Mucosa of descending colon (tissue), 3 donors: Measurements from ENCODE around the gene PHOSPHO1. TPM values are rescaled to one million over a fixed set of nuclear protein-coding genes. Genes with fewer than 3 reads are reported as not detected.
"Not testable (repeated sequence)": the region's sequence is repeated elsewhere in the genome, so short reads cannot be mapped to it uniquely, and the experiment has no call there.

Source experiments
- ATAC-seq: fragments of 200-7000 bp; cut with Tn5 transposase; one replicate; pipeline ENCODE4 v1.9.1; 2020; ENCODE audit warnings: mild to moderate bottlenecking, moderate library complexity
- DNase-seq, 3 donors: peaks; one replicate each; pipeline ENCODE4 v3.0.0-alpha.2; 2020
- H3K36me3 ChIP-seq: fragments of 200-600 bp; one replicate; pipeline ENCODE4 v1.8.0; 2021; ENCODE audit warnings: low read depth, mild to moderate bottlenecking
- H3K4me1 ChIP-seq: fragments of 200-600 bp; one replicate; pipeline ENCODE4 v1.8.0; 2021; ENCODE audit warnings: low read depth, mild to moderate bottlenecking
- H3K4me3 ChIP-seq: fragments of 200-600 bp; one replicate; pipeline ENCODE4 v1.8.0; 2021; ENCODE audit warnings: mild to moderate bottlenecking
- H3K9me3 ChIP-seq: fragments of 200-600 bp; one replicate; pipeline ENCODE4 v1.8.0; 2021; ENCODE audit warnings: mild to moderate bottlenecking
- CTCF ChIP-seq: fragments of 200-600 bp; IDR thresholded peaks from one replicate; pipeline ENCODE4 v1.8.0; 2022; ENCODE audit warnings: antibody characterized with exemption, mild to moderate bottlenecking
- intact Hi-C, 2 donors: fragments of 100-400 bp; cut with DNase I in 1 of 2; cut with micrococcal nuclease in 1 of 2; formaldehyde crosslinking; loops; one replicate each; pipeline versions ENCODE4 v1.11.0 to v1.11.1; 2022; cut with DNase I, micrococcal nuclease
- total RNA-seq, 3 donors: library from RNA; stranded (reverse); fragmentation: NEBNext Ultra II Directional in 2 of 3; extraction: Animal tissue kit (Norgen Biotek cat#: 25700) in 2 of 3; gene quantifications; one replicate each; pipeline versions ENCODE4 v1.2.1 to v1.2.4, GENCODE V29; 2021 to 2023
- donor health status: DM: no; HTN: no; CAD: no; lungs with moderate emphysema.
- donor health status: DM: no; HTN: no; CAD: no.
- donor health status: DM: no; HTN: yes; CAD: no.

Gene PHOSPHO1
- total RNA-seq, 3 donors from 2014 or later = 0.25 TPM; not detected in 2

- peaks cover 3% of the 10 kb centered on the region for H3K4me1 ChIP-seq
- intact Hi-C loops = no loop called here
- no peaks in the 10 kb centered on the region for H3K36me3 ChIP-seq
- TF ChIP-seq CTCF = no peak
- peak overlapping the region; percentile 52 for H3K4me3 ChIP-seq
- ATAC-seq = peak; percentile 82
- H3K9me3 ChIP-seq = no peaks in the 10 kb centered on the region
- peak; percentile 92 to 97 (median 95) for DNase-seq
These were observed 38.5 kb downstream of the PHOSPHO1 start for GRCh38 chr17:49191917-49192741.

- Histone ChIP-seq H3K36me3 (no peaks in the 10 kb centered on the region), H3K9me3 (no peaks in the 10 kb centered on the region), H3K4me1 (peaks cover 3% of the 10 kb centered on the region), H3K4me3 (peak overlapping the region; percentile 52)
- intact Hi-C loops = no loop called here
- TF ChIP-seq CTCF = no peak
- ATAC-seq = peak; percentile 26
- no peak for DNase-seq
These were observed 39.1 kb downstream of the PHOSPHO1 start for GRCh38 chr17:49191409-49191916.

DNA sequence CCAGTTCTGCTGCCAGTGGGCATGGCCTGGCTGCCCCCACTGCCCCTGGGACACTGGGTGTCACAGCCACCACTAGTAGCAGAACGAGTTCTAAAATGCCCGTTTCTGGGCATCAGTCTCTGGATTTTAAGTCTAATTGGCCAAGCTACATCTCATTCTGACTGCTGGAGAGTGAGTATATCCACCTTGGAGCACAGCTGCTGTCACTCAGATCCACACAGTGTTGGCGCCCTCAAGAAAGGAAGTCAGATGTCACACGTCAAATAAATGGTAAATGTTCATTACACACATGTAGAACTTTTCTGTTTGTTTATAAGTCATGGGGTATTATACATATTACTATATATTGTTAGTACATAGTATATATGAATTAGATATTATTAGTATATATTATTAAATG is 39.7 kb downstream of the PHOSPHO1 start:
- TF ChIP-seq CTCF = no peak

DNA sequence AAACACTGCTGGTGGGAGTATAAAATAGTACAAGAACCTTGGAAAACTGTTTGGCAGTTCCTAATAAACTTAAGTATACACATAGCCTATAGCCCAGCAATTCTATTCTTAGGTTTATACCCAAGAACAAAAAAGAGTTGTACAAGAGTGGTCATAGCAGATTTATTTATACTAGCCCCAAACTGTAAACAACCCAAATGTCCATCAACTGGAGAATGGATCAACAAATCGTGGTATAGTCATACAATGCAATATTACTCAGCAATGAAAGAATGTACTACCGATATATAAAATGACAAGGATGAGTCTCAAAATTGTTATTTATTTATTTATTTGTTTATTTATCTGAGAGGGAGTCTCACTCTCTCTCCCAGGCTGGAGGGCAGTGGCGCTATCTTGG is 43.3 kb downstream of the PHOSPHO1 start:
- Histone ChIP-seq H3K36me3 (no peaks in the 10 kb centered on the region), H3K4me3 (no peak overlapping the region), H3K4me1 (peaks cover 3% of the 10 kb centered on the region), H3K9me3 (peaks cover 12% of the 10 kb centered on the region)
- DNase-seq = no peak
- no peak for TF ChIP-seq CTCF
- no peak for ATAC-seq
- intact Hi-C loops = loop anchor here in 1 of 2 donors (10.0 kb wide), 1 partner anchor 48 kb away; the partner anchor contains the start of gene PHOSPHO1

More for the DNA sequence above, 39.7 kb downstream of the PHOSPHO1 start:
- H3K9me3 ChIP-seq = no peaks in the 10 kb centered on the region
- ATAC-seq (no peak), DNase-seq (no peak)
- no peaks in the 10 kb centered on the region for H3K36me3 ChIP-seq
- H3K4me3 ChIP-seq = no peak overlapping the region
- peaks cover 3% of the 10 kb centered on the region for H3K4me1 ChIP-seq
- intact Hi-C loops = no loop called here

DNA sequence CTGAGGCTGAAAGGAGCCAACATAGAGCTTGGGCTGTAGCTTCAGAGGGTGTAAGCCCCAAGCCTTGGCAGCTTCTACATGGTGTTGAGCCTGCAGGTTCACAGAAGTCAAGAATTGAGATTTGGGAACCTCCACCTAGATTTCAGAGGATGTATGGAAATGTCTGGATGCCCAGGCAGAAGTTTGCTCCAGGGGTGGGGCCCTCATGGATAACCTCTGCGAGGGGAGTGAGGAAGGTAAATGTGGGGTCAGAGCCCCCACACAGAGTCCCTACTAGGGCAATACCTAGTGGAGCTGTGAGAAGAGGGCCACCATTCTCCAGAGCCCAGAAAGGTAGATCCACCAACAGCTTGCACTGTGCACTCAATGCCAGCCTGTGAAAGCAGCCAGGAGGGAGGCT is 45.2 kb downstream of the PHOSPHO1 start:
- ATAC-seq, H3K4me1 ChIP-seq, H3K4me3 ChIP-seq, H3K36me3 ChIP-seq, DNase-seq: not testable (repeated sequence)
- H3K9me3 ChIP-seq = peaks cover 12% of the 10 kb centered on the region
- intact Hi-C loops = loop anchor here in 1 of 2 donors (10.0 kb wide), 1 partner anchor 49 kb away; the partner anchor contains the start of gene PHOSPHO1

GRCh38 chr17:49184522-49184921 is 46.1 kb downstream of the PHOSPHO1 start:
- intact Hi-C loops = loop anchor here in 1 of 2 donors (10.0 kb wide), 1 partner anchor 50 kb away; the partner anchor contains the start of gene PHOSPHO1

More at GRCh38 chr17:49184522-49184921, 46.1 kb downstream of the PHOSPHO1 start:
- peaks cover 12% of the 10 kb centered on the region for H3K9me3 ChIP-seq
- not testable (repeated sequence) for H3K4me1 ChIP-seq, H3K4me3 ChIP-seq, ATAC-seq, H3K36me3 ChIP-seq, DNase-seq
